NOMO-1 (cell line): ENCODE results near the gene TCFL5.

Experiments used
- DNase-seq, 2 experiments: peaks; one replicate each; lab custom pipeline; 2025; ENCODE audit not compliant: unreplicated experiment in 2 of 2; lab: John Stamatoyannopoulos, UW

TCFL5 gene

GRCh38 chr20:62838128-62838891 is 23.3 kb downstream of the TCFL5 start:
- DNase-seq = peak; percentile 73

GRCh38 chr20:62837790-62838127 is 23.9 kb downstream of the TCFL5 start:
- DNase-seq = no peak

DNA sequence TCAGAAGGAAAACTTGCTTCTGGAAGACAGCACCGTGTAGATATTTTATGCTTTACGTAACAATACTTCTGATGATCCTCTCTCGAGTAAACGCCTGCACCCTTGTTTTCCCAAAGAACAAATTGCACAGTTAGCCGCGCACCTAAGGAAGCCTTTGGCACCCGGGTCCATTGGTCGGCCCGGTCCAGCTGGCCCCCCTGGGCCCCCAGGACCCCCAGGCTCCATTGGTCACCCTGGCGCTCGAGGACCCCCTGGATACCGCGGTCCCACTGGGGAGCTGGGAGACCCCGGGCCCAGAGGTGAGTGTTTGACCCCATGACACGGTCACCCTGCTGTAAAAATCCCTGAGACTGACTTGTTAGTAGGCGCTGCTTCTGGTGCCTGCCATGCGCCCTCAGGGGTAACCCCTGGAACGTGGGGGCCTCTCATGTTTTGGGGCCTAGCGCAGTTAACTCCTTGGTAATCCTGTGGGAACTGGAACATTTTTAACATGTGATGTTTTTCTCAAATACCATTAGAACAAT is 24.6 kb downstream of the TCFL5 start:
- DNase-seq = no peak

DNA sequence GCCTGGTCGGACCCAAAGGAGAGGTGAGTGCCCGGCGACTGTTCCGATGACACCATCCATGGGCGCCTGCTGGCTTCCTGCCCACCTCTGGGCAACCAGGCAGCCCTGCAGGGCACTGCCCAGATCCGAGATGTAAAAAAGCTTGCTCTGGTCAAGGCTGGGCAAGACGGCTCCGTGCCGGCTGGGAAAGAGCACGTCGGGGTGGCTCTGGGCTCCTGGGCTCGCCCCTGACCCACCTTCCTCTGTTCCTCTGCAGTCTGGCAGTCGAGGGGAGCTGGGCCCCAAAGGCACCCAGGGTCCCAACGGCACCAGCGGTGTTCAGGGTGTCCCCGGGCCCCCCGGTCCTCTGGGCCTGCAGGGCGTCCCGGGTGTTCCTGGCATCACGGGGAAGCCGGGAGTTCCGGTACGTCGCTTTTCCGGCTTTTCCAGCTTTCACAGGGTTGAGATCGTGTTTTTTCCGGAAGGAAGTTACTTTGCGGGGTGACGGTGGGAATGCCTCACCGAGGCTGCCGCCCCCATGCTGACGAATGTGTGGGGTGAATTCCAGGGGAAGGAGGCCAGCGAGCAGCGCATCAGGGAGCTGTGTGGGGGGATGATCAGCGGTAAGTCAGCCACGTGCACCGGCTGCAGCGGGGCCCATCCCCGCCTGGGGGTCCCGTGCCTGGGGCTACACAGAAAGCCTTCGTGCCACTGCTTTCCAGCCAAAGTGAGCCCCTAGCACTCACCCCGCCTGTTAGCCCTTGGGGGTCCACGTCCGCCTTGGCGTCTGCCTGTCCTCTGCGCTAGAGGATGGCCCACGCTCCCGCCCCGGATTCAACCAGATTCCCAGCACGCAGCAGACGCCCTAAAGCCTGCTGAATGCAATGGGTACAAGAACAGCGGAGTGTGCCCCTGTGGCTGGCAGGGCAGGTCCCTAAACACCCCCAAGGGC is 25.4 kb downstream of the TCFL5 start:
- DNase-seq = no peak

- DNase-seq = no peak
These were observed 26.5 kb downstream of the TCFL5 start for GRCh38 chr20:62834967-62835730.

- no peak for DNase-seq
These were observed 28.7 kb downstream of the TCFL5 start for GRCh38 chr20:62832951-62833391.

DNA sequence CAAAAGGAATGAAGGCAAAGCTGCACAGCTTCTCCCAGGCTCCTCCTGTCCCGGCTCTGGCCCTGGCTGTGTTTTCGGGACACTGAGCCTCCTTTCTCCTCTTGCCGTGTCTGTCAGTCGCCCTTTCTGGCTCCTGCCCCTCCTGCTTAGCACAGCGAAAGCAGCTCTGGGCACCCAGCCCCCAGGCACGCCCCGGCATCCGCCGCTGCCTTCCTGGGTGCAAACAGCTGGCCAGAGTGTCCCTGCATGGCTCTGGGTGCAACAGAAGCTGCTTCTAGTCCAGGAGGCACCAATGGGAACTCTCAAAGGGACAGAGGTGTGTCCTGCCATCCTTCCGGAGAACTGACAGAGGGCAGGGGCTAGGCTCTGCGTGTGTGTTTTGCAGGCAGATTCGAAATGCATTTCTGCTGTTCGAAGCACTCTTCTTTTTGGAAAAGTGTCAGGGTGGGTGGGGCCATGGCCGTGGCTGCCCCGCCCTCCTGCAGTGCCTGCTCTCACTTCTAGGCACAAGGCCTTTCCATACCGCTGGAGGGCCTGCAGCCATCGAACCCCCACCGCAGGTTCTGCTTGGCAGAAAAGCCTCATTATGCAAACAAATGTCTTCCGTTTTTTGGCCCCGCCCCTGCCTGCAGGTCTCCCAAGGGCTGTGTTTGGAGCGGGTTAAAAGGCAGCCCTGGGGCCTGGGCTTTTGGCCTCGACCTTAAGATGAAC is 29.3 kb downstream of the TCFL5 start:
- peak; percentile 94 to 95 for DNase-seq

DNA sequence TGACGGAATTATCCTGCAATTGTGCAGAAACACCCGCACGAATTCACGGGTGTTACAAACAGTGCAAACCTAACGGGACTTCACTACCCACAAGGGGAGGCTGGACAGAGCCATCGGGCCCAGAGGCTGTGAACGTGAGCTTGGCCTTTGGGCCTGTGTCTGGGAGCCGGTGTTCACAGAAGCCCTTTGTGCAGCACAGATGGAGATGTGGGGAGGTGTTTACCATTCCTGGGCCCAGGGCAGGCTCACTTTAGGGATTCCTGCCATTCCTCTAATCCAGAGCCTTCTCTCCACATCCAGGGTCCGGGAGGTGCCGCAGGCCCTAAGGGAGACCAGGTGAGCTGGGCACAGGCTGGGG is 29.8 kb downstream of the TCFL5 start:
- DNase-seq = no peak

DNA sequence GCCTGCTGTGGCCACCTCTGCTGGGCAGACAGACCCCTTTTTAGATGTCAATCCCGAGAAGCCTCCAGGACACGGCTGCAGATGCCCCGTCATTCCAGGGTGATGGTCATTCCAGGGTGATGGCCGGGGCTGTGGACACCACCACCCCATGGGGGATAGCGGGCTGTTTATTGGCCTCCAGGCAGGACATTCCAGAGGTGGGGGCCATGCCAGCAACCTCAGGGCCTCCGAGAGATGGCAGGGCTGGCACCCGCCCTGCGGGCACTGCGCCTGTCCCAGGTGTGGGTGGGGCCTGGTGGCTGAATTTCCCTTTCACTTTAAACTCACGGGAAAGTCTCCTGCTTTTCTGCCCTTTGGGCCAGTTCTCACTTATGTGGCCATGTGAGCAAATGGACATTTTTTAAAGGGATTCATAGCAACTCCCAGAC is 30.2 kb downstream of the TCFL5 start:
- no peak for DNase-seq

- peak; percentile 72 to 75 for DNase-seq
These were observed 30.8 kb downstream of the TCFL5 start for GRCh38 chr20:62830821-62831220.

GRCh38 chr20:62830251-62830650 is 31.4 kb downstream of the TCFL5 start:
- no peak for DNase-seq

- no peak for DNase-seq
These were observed 32.1 kb downstream of the TCFL5 start for GRCh38 chr20:62829231-62830230.

DNA sequence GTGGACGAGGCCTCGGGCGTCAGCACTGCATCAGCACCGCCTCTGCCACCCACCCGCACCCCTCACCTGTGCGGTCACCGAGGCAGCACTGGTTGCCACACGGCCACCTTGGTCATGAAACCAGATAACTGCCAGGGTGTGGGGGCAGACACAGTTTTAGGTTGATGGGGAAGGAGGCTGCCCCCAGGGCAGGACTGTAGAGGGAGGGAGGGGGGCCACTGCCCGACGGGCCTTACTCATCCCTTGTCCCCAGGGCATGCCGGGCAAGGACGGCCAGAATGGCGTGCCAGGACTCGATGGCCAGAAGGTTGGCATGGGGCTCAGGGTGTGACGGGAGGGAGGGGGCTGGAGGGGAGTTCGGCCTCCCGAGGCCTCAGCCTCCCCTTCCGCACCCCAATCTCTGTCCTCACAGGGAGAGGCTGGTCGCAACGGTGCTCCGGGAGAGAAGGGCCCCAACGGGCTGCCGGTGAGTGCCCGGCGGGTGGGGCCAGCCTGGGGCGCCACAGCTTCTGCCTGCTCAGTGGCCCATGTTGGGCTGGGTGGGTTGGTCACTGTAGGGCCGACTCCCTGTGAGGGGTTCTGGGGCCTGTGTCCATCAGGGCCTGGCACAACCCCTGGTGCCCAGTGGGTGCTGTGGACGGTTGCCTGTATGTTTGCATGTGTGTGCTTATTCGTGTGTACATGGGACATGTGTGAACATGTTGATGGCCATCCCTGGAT is 33.0 kb downstream of the TCFL5 start:
- DNase-seq = no peak

- DNase-seq = no peak
These were observed 33.6 kb downstream of the TCFL5 start for GRCh38 chr20:62828051-62828450.

DNA sequence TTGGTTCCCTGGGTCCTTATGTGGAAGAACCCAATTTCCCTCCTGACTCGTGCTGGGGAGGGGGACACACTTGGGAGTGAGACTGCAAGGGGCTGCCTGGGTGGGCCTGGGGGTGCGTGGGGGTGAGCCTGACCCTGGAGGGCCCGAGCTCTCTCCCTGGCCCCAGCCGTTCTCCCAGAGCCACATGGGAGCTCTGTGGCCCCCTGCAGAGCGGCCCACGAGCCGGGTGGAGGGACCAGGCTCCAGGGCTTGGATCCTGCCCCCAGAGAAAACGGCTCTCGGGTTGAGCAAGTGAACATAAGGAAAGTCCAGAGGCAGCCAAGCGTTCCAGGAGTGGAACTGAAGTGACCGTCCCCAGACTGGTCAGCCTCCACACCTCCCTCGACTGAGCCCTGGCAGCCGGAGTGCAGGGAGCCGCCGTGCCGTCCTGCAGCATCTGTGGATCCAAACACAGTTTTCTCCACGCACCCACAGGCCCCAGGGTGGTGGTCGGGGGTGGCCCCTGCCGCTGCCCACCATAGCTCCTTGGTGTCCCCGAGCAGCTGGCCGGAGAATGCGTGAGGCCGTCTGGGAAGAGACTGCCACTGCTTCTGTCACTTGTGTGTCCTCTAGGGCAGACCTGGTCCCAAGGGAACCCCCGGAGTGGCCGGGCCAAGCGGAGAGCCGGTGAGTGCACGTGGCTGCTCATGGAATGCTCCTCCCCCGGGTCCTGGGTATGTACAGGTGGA is 34.1 kb downstream of the TCFL5 start:
- DNase-seq = no peak

DNA sequence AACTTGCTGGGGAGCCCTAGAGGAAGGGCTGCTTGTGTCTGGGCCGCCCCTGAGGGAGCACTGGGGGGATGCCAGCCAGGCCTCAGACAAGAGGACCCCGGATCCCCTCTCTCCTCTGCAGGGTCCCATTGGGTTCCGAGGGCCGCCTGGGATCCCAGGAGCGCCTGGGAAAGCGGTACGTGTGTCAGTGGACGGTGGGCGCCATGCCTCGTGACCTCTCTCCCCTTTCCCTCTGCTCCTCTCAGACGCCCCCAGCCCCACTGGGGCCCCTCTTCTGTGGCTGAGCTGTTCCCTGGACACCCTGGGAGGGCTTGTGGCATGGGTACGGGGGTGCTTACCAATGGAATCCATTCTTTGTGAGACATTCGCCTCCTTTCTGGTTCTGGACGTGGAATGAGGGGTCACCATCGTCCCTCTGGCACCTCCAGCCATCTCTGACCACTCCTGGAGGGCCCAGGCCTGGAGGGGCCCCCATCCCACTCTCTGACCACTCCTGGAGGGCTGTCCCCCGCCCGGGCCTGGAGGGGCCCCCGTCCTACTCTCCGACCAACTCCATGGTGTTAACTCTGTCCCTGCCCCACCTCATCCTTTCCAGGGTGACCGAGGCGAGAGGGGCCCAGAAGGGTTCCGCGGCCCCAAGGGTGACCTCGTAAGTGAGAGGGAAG is 34.8 kb downstream of the TCFL5 start:
- DNase-seq = no peak

DNA sequence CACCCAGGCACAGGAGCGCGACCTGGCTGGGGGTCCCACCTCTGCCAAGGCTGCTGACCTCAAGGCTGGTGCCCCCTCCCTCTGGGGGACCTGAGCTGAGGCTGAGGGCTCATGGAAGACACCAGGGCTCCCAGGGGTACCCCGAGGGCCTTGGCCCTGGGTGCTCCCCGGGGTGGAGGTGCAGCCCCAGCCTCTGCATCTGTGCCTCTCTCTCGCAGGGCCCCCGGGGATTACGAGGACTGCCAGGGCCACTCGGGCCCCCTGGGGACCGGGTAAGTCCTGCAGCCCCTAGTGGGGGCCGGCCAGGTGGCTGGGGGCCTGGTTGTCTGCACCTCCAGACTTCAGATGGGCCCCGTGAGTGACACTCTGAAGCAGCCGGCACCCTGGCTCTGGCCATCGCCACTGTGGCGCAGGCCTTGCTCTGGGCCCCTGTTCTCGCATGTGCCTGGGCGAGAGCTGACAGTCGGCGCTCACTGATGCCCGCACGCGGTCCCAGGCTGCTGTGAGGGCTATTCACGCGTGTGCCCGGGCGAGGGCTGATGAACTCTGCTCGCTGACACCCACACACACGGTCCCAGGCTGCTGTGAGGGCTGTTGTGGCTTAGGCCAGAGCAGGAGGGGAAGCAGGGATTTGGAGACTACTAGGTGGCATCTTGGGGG is 35.5 kb downstream of the TCFL5 start:
- no peak for DNase-seq
